ENCODE measurements around the gene BICC1. TPM values are rescaled to one million over a fixed set of nuclear protein-coding genes. Genes with fewer than 3 reads are reported as not detected.

BICC1 gene
- total RNA-seq, 1 donor from 2014 or later, result 9.3 TPM

GRCh38 chr10:58531084-58531695 lies 18.5 kb downstream of the BICC1 start:
- Histone ChIP-seq H3K9me3 (peaks cover 4 to 52% of the 10 kb centered on the region in 2 donors), H3K36me3 (no peaks in the 10 kb centered on the region), H3K27ac (no peak overlapping the region), H3K27me3 (no peaks in the 10 kb centered on the region), H3K4me3 (no peak overlapping the region), H3K4me1 (no peaks in the 10 kb centered on the region)
- TF ChIP-seq CTCF (IDR thresholded peaks at IDR 0.05), result peak; percentile 44 to 57 (median 50)
- intact Hi-C loops (cut with DNase I), result no loop called here
- DNase-seq (ENCODE audit: low spot score in 2 of 2), result no peak

- TF ChIP-seq CTCF (IDR thresholded peaks at IDR 0.05), result no peak
- Histone ChIP-seq H3K27me3 (no peaks in the 10 kb centered on the region), H3K4me1 (no peaks in the 10 kb centered on the region), H3K36me3 (no peaks in the 10 kb centered on the region), H3K27ac (no peak overlapping the region), H3K4me3 (no peak overlapping the region), H3K9me3 (peaks cover 4 to 82% of the 10 kb centered on the region in 2 donors)
- intact Hi-C loops (cut with DNase I), result no loop called here
- DNase-seq (ENCODE audit: low spot score in 2 of 2), result no peak
These were observed 22.6 kb downstream of the BICC1 start for GRCh38 chr10:58535311-58535710.

GRCh38 chr10:58543141-58543540 lies 30.5 kb downstream of the BICC1 start:
- peaks cover 3 to 13% of the 10 kb centered on the region in 2 donors for H3K4me1 ChIP-seq
- peak overlapping the region in 1 of 2 donors; percentile 12 for H3K27ac ChIP-seq
- H3K9me3 ChIP-seq, result peaks cover 0 to 28% of the 10 kb centered on the region in 2 donors
- DNase-seq (ENCODE audit: low spot score in 2 of 2), result no peak
- H3K27me3 ChIP-seq, result no peaks in the 10 kb centered on the region
- intact Hi-C loops (cut with DNase I), result no loop called here
- TF ChIP-seq CTCF (IDR thresholded peaks at IDR 0.05), result no peak
- no peak overlapping the region for H3K4me3 ChIP-seq
- no peaks in the 10 kb centered on the region for H3K36me3 ChIP-seq

GRCh38 chr10:58544135-58544534 lies 31.5 kb downstream of the BICC1 start:
- H3K27ac ChIP-seq, result no peak overlapping the region
- TF ChIP-seq CTCF (IDR thresholded peaks at IDR 0.05), result no peak
- peaks cover 3 to 13% of the 10 kb centered on the region in 2 donors for H3K4me1 ChIP-seq
- H3K27me3 ChIP-seq, result no peaks in the 10 kb centered on the region
- H3K4me3 ChIP-seq, result no peak overlapping the region
- DNase-seq (ENCODE audit: low spot score in 2 of 2), result no peak
- intact Hi-C loops (cut with DNase I), result no loop called here
- H3K36me3 ChIP-seq, result no peaks in the 10 kb centered on the region
- peaks cover 0 to 18% of the 10 kb centered on the region in 2 donors for H3K9me3 ChIP-seq

GRCh38 chr10:58545427-58545826 lies 32.8 kb downstream of the BICC1 start:
- Histone ChIP-seq H3K4me1 (peaks cover 3 to 13% of the 10 kb centered on the region in 2 donors), H3K27me3 (no peaks in the 10 kb centered on the region), H3K4me3 (no peak overlapping the region), H3K9me3 (peaks cover 0 to 5% of the 10 kb centered on the region in 2 donors), H3K27ac (no peak overlapping the region), H3K36me3 (no peaks in the 10 kb centered on the region)
- no peak for TF ChIP-seq CTCF (IDR thresholded peaks at IDR 0.05)
- intact Hi-C loops (cut with DNase I), result no loop called here
- DNase-seq (ENCODE audit: low spot score in 2 of 2), result no peak

- no peak for TF ChIP-seq CTCF (IDR thresholded peaks at IDR 0.05)
- H3K27ac ChIP-seq, result no peak overlapping the region
- no peaks in the 10 kb centered on the region for H3K36me3 ChIP-seq
- H3K9me3 ChIP-seq, result no peaks in the 10 kb centered on the region
- H3K4me3 ChIP-seq, result no peak overlapping the region
- intact Hi-C loops (cut with DNase I), result no loop called here
- no peaks in the 10 kb centered on the region for H3K27me3 ChIP-seq
- peaks cover 3 to 13% of the 10 kb centered on the region in 2 donors for H3K4me1 ChIP-seq
- DNase-seq (ENCODE audit: low spot score in 2 of 2), result no peak
These were observed 33.5 kb downstream of the BICC1 start for GRCh38 chr10:58546137-58546536.

Measured in ascending aorta (tissue), 2 donors.